A549 treated with AZD9567 at 1 μM for 4 hours (cell line): ENCODE data around the gene ADCY10. TPM values are rescaled to one million over a fixed set of nuclear protein-coding genes. Genes with fewer than 3 reads are reported as not detected.

Source experiments
- total RNA-seq: library from RNA; stranded (reverse); fragments of 200-300 nt; extraction: Qiagen RNA extraction; gene quantifications from 5 replicates; pipeline ENCODE4 v1.2.3, GENCODE V29; 2022; ENCODE audit not compliant: insufficient read depth

Gene ADCY10
- 0.05 to 0.11 TPM (median 0.09 TPM) in 3 of 5 replicates, not detected in the others for total RNA-seq

GRCh38 chr1:167913895-167914496 lies at the start of gene ADCY10:
ADCY10 (minus strand) TSS chr1:167914134; CDS start chr1:167905140, 8,994 bp downstream.

GRCh38 chr1:167936930-167937708 lies 23.2 kb upstream of the ADCY10 start, which contains the start of gene MPC2:
MPC2 (minus strand) TSS chr1:167937072; CDS start chr1:167935841, 1,231 bp downstream.

GRCh38 chr1:167936068-167936929 lies 22.4 kb upstream of the ADCY10 start, which contains the start of gene DCAF6:
DCAF6 (plus strand) TSS chr1:167936683; CDS start chr1:167936912, 229 bp downstream.

Other genes starting within 250 kb of the ADCY10 start
- 89.7 to 120 TPM (median 114 TPM) in 5 replicates for gene MPZL1, start 192.2 kb downstream of the ADCY10 start, total RNA-seq
- 21.5 to 25.9 TPM (median 23.4 TPM) in 5 replicates for gene DCAF6, start 22.5 kb upstream of the ADCY10 start, total RNA-seq
- 53.8 to 79.1 TPM (median 74.3 TPM) in 5 replicates for gene MPC2, start 22.9 kb upstream of the ADCY10 start, total RNA-seq
- gene GPR161, start 222.8 kb upstream of the ADCY10 start, total RNA-seq, result 9.5 to 16.5 TPM (median 16.1 TPM) in 5 replicates